Measurements from ENCODE around the gene CABP7. TPM values are rescaled to one million over a fixed set of nuclear protein-coding genes. Genes with fewer than 3 reads are reported as not detected.
"Not testable (repeated sequence)": the region's sequence is repeated elsewhere in the genome, so short reads cannot be mapped to it uniquely, and the experiment has no call there.

The CABP7 gene
- total RNA-seq, 1 donor from 2014 or later: not detected

- Histone ChIP-seq H3K9ac (ENCODE audit: low read depth in 1 of 3, low read length in 3 of 3) (no peak overlapping the region), H3K27me3 (ENCODE audit: control insufficient read depth in 3 of 3, insufficient read depth in 3 of 3, low read length in 3 of 3) (no peaks in the 10 kb centered on the region), H3K4me3 (ENCODE audit: low read length in 3 of 3) (no peak overlapping the region), H3K9me3 (ENCODE audit: control insufficient read depth in 3 of 3, low read length in 3 of 3) (no peaks in the 10 kb centered on the region), H3K36me3 (ENCODE audit: control insufficient read depth in 3 of 3, insufficient read depth in 3 of 3, low read length in 3 of 3) (peaks cover 47 to 57% (median 49%) of the 10 kb centered on the region in 3 donors), H3K27ac (ENCODE audit: low read depth, low read length) (no peak overlapping the region), H3K4me1 (ENCODE audit: control insufficient read depth in 3 of 3, insufficient read depth in 3 of 3, low read length in 3 of 3) (peaks cover 7 to 16% (median 12%) of the 10 kb centered on the region in 3 donors)
Observed at GRCh38 chr22:29742326-29742725, 22.5 kb downstream of the CABP7 start.

GRCh38 chr22:29744902-29745301, 25.1 kb downstream of the CABP7 start:
- peak overlapping the region; percentile 62 for H3K27ac ChIP-seq (ENCODE audit: low read depth, low read length)

GRCh38 chr22:29747832-29748231, 28.0 kb downstream of the CABP7 start:
- Histone ChIP-seq H3K9ac (ENCODE audit: low read depth in 1 of 3, low read length in 3 of 3) (no peak overlapping the region), H3K36me3 (ENCODE audit: control insufficient read depth in 3 of 3, insufficient read depth in 3 of 3, low read length in 3 of 3) (peaks cover 26 to 40% (median 39%) of the 10 kb centered on the region in 3 donors), H3K27me3 (ENCODE audit: control insufficient read depth in 3 of 3, insufficient read depth in 3 of 3, low read length in 3 of 3) (no peaks in the 10 kb centered on the region), H3K9me3 (ENCODE audit: control insufficient read depth in 3 of 3, low read length in 3 of 3) (no peaks in the 10 kb centered on the region), H3K4me3 (ENCODE audit: low read length in 3 of 3) (no peak overlapping the region), H3K27ac (ENCODE audit: low read depth, low read length) (no peak overlapping the region), H3K4me1 (ENCODE audit: control insufficient read depth in 3 of 3, insufficient read depth in 3 of 3, low read length in 3 of 3) (peaks cover 10 to 29% (median 15%) of the 10 kb centered on the region in 3 donors)

More at GRCh38 chr22:29744902-29745301, 25.1 kb downstream of the CABP7 start:
- no peaks in the 10 kb centered on the region for H3K27me3 ChIP-seq (ENCODE audit: control insufficient read depth in 3 of 3, insufficient read depth in 3 of 3, low read length in 3 of 3)
- no peak overlapping the region for H3K9ac ChIP-seq (ENCODE audit: low read depth in 1 of 3, low read length in 3 of 3)
- peaks cover 7 to 16% (median 12%) of the 10 kb centered on the region in 3 donors for H3K4me1 ChIP-seq (ENCODE audit: control insufficient read depth in 3 of 3, insufficient read depth in 3 of 3, low read length in 3 of 3)
- no peaks in the 10 kb centered on the region for H3K9me3 ChIP-seq (ENCODE audit: control insufficient read depth in 3 of 3, low read length in 3 of 3)
- H3K4me3 ChIP-seq (ENCODE audit: low read length in 3 of 3): no peak overlapping the region
- peaks cover 43 to 53% (median 50%) of the 10 kb centered on the region in 3 donors for H3K36me3 ChIP-seq (ENCODE audit: control insufficient read depth in 3 of 3, insufficient read depth in 3 of 3, low read length in 3 of 3)

- H3K4me1 ChIP-seq (ENCODE audit: control insufficient read depth in 3 of 3, insufficient read depth in 3 of 3, low read length in 3 of 3): peaks cover 10 to 33% (median 15%) of the 10 kb centered on the region in 3 donors
- no peaks in the 10 kb centered on the region for H3K9me3 ChIP-seq (ENCODE audit: control insufficient read depth in 3 of 3, low read length in 3 of 3)
- H3K9ac ChIP-seq (ENCODE audit: low read depth in 1 of 3, low read length in 3 of 3): no peak overlapping the region
- H3K27ac ChIP-seq (ENCODE audit: low read depth, low read length): no peak overlapping the region
- no peaks in the 10 kb centered on the region for H3K27me3 ChIP-seq (ENCODE audit: control insufficient read depth in 3 of 3, insufficient read depth in 3 of 3, low read length in 3 of 3)
- no peak overlapping the region for H3K4me3 ChIP-seq (ENCODE audit: low read length in 3 of 3)
- H3K36me3 ChIP-seq (ENCODE audit: control insufficient read depth in 3 of 3, insufficient read depth in 3 of 3, low read length in 3 of 3): peaks cover 26 to 39% (median 39%) of the 10 kb centered on the region in 3 donors
Observed at GRCh38 chr22:29748248-29748893, 28.6 kb downstream of the CABP7 start.

- peaks cover 31 to 43% (median 39%) of the 10 kb centered on the region in 3 donors for H3K36me3 ChIP-seq (ENCODE audit: control insufficient read depth in 3 of 3, insufficient read depth in 3 of 3, low read length in 3 of 3)
- no peak overlapping the region for H3K27ac ChIP-seq (ENCODE audit: low read depth, low read length)
- H3K9ac ChIP-seq (ENCODE audit: low read depth in 1 of 3, low read length in 3 of 3): no peak overlapping the region
- no peak overlapping the region for H3K4me3 ChIP-seq (ENCODE audit: low read length in 3 of 3)
- H3K4me1 ChIP-seq (ENCODE audit: control insufficient read depth in 3 of 3, insufficient read depth in 3 of 3, low read length in 3 of 3): peaks cover 19 to 42% (median 24%) of the 10 kb centered on the region in 3 donors
- H3K9me3 ChIP-seq (ENCODE audit: control insufficient read depth in 3 of 3, low read length in 3 of 3): no peaks in the 10 kb centered on the region
- no peaks in the 10 kb centered on the region for H3K27me3 ChIP-seq (ENCODE audit: control insufficient read depth in 3 of 3, insufficient read depth in 3 of 3, low read length in 3 of 3)
Observed at GRCh38 chr22:29750029-29750428, 30.2 kb downstream of the CABP7 start.

GRCh38 chr22:29750559-29751538, 31.0 kb downstream of the CABP7 start:
- no peak overlapping the region for H3K4me3 ChIP-seq (ENCODE audit: low read length in 3 of 3)
- no peaks in the 10 kb centered on the region for H3K9me3 ChIP-seq (ENCODE audit: control insufficient read depth in 3 of 3, low read length in 3 of 3)
- no peak overlapping the region for H3K9ac ChIP-seq (ENCODE audit: low read depth in 1 of 3, low read length in 3 of 3)
- H3K4me1 ChIP-seq (ENCODE audit: control insufficient read depth in 3 of 3, insufficient read depth in 3 of 3, low read length in 3 of 3): peaks cover 18 to 41% (median 24%) of the 10 kb centered on the region in 3 donors
- no peaks in the 10 kb centered on the region for H3K27me3 ChIP-seq (ENCODE audit: control insufficient read depth in 3 of 3, insufficient read depth in 3 of 3, low read length in 3 of 3)
- peaks cover 26 to 40% (median 36%) of the 10 kb centered on the region in 3 donors for H3K36me3 ChIP-seq (ENCODE audit: control insufficient read depth in 3 of 3, insufficient read depth in 3 of 3, low read length in 3 of 3)
- no peak overlapping the region for H3K27ac ChIP-seq (ENCODE audit: low read depth, low read length)

GRCh38 chr22:29751669-29752068, 31.9 kb downstream of the CABP7 start:
- Histone ChIP-seq H3K36me3 (ENCODE audit: control insufficient read depth in 3 of 3, insufficient read depth in 3 of 3, low read length in 3 of 3) (peaks cover 24 to 36% (median 33%) of the 10 kb centered on the region in 3 donors), H3K27ac (ENCODE audit: low read depth, low read length) (no peak overlapping the region), H3K4me1 (ENCODE audit: control insufficient read depth in 3 of 3, insufficient read depth in 3 of 3, low read length in 3 of 3) (peaks cover 23 to 48% (median 30%) of the 10 kb centered on the region in 3 donors), H3K9ac (ENCODE audit: low read depth in 1 of 3, low read length in 3 of 3) (no peak overlapping the region), H3K4me3 (ENCODE audit: low read length in 3 of 3) (no peak overlapping the region), H3K9me3 (ENCODE audit: control insufficient read depth in 3 of 3, low read length in 3 of 3) (no peaks in the 10 kb centered on the region), H3K27me3 (ENCODE audit: control insufficient read depth in 3 of 3, insufficient read depth in 3 of 3, low read length in 3 of 3) (no peaks in the 10 kb centered on the region)

GRCh38 chr22:29753808-29754657, 34.2 kb downstream of the CABP7 start:
- H3K27me3 ChIP-seq (ENCODE audit: control insufficient read depth in 3 of 3, insufficient read depth in 3 of 3, low read length in 3 of 3): no peaks in the 10 kb centered on the region
- no peak overlapping the region for H3K9ac ChIP-seq (ENCODE audit: low read depth in 1 of 3, low read length in 3 of 3)
- peaks cover 5 to 17% (median 15%) of the 10 kb centered on the region in 3 donors for H3K36me3 ChIP-seq (ENCODE audit: control insufficient read depth in 3 of 3, insufficient read depth in 3 of 3, low read length in 3 of 3)
- H3K27ac ChIP-seq (ENCODE audit: low read depth, low read length): peak overlapping the region; percentile 59
- H3K4me1 ChIP-seq (ENCODE audit: control insufficient read depth in 3 of 3, insufficient read depth in 3 of 3, low read length in 3 of 3): peaks cover 25 to 58% (median 34%) of the 10 kb centered on the region in 3 donors
- H3K4me3 ChIP-seq (ENCODE audit: low read length in 3 of 3): no peak overlapping the region
- no peaks in the 10 kb centered on the region for H3K9me3 ChIP-seq (ENCODE audit: control insufficient read depth in 3 of 3, low read length in 3 of 3)

- Histone ChIP-seq H3K4me1 (ENCODE audit: control insufficient read depth in 3 of 3, insufficient read depth in 3 of 3, low read length in 3 of 3) (peaks cover 28 to 61% (median 40%) of the 10 kb centered on the region in 3 donors), H3K36me3 (ENCODE audit: control insufficient read depth in 3 of 3, insufficient read depth in 3 of 3, low read length in 3 of 3) (peaks cover 5 to 17% (median 15%) of the 10 kb centered on the region in 3 donors), H3K27ac (ENCODE audit: low read depth, low read length) (peak overlapping the region; percentile 59)
- not testable (repeated sequence) for H3K9me3 ChIP-seq (ENCODE audit: control insufficient read depth in 3 of 3, low read length in 3 of 3); H3K4me3 ChIP-seq (ENCODE audit: low read length in 3 of 3); H3K9ac ChIP-seq (ENCODE audit: low read depth in 1 of 3, low read length in 3 of 3); H3K27me3 ChIP-seq (ENCODE audit: control insufficient read depth in 3 of 3, insufficient read depth in 3 of 3, low read length in 3 of 3)
Observed at GRCh38 chr22:29754658-29755395, 35.0 kb downstream of the CABP7 start.
